Omental fat pad (tissue), 4 donors: ENCODE measurements around the gene D2HGDH. TPM values are rescaled to one million over a fixed set of nuclear protein-coding genes. Genes with fewer than 3 reads are reported as not detected.

Experiments used
- ATAC-seq: fragments of 150-250 bp; one replicate; pipeline ENCODE4 v1.9.1; 2016; ENCODE audit warnings: mild to moderate bottlenecking, moderate library complexity; ENCODE audit not compliant: low FRiP score
- DNase-seq: peaks from one replicate; pipeline ENCODE4 v3.0.0-alpha.2; 2019; ENCODE audit warnings: low spot score
- CTCF ChIP-seq, 3 donors: fragments of 450-650 bp; IDR thresholded peaks; one replicate each; pipeline ENCODE4 v1.5.1; 2016 to 2017; ENCODE audit warnings: antibody characterized with exemption in 3 of 3, mild to moderate bottlenecking in 3 of 3, moderate library complexity in 2 of 3
- total RNA-seq, 4 donors: library from RNA; depleted of rRNA; stranded (reverse); fragments of >200 nt; gene quantifications; one replicate each; pipeline ENCODE4 v1.1.0, GENCODE V29; 2016

Gene D2HGDH
- 10 to 100 TPM; 12.4 to 31.2 (median 16.9) TPM for total RNA-seq

GRCh38 chr2:241734467-241735208, at the start of gene D2HGDH:
Gene D2HGDH (plus strand): TSS chr2:241734630. CDS start chr2:241735225, 595 bp downstream.
- peak; percentile 94 for DNase-seq
- TF ChIP-seq CTCF (IDR thresholded peaks at IDR 0.05) = no peak
- peak; percentile 96 for ATAC-seq

GRCh38 chr2:241686324-241686649, 48.1 kb upstream of the D2HGDH start:
- ATAC-seq (no peak), DNase-seq (no peak)
- TF ChIP-seq CTCF (IDR thresholded peaks at IDR 0.05) = no peak

- ATAC-seq (peak; percentile 99), DNase-seq (peak; percentile 85)
- no peak for TF ChIP-seq CTCF (IDR thresholded peaks at IDR 0.05)
Measured at GRCh38 chr2:241686650-241687425, 47.6 kb upstream of the D2HGDH start, which contains the start of gene DTYMK. Gene DTYMK (minus strand): TSS chr2:241686815. CDS start chr2:241686783, 32 bp downstream.

GRCh38 chr2:241689306-241689705, 45.1 kb upstream of the D2HGDH start:
- TF ChIP-seq CTCF (IDR thresholded peaks at IDR 0.05) = no peak
- no peak for DNase-seq
- ATAC-seq = no peak

- DNase-seq (no peak), ATAC-seq (no peak)
- TF ChIP-seq CTCF (IDR thresholded peaks at IDR 0.05) = no peak
Measured at GRCh38 chr2:241690202-241690717, 44.2 kb upstream of the D2HGDH start.

- no peak for ATAC-seq
- DNase-seq = no peak
- TF ChIP-seq CTCF (IDR thresholded peaks at IDR 0.05) = no peak
Measured at GRCh38 chr2:241692448-241692847, 42.0 kb upstream of the D2HGDH start.
